GM12878 (cell line): ENCODE results near the gene RNF166. TPM values are rescaled to one million over a fixed set of nuclear protein-coding genes. Genes with fewer than 3 reads are reported as not detected.

Source experiments
- ATAC-seq: fragments of 200-7000 bp; cut with Tn5 transposase; 3 replicates; pipeline ENCODE4 v1.9.1; 2020; ENCODE audit warnings: mild to moderate bottlenecking, moderate library complexity
- BruUV-seq: library from RNA; stranded (reverse); fragments of 400-500 nt; replicated peaks from 2 replicates; lab custom pipeline; 2021; lab: Mats Ljungman, UMichigan
- CTCF ChIA-PET: fragments of 300-600 bp; sonication (Branson Sonifier 250); formaldehyde crosslinking; extraction: SDS; loops from one replicate; lab custom pipeline; 2021; ENCODE audit warnings: inconsistent platforms; lab: Yijun Ruan, JAX
- POLR2A ChIA-PET: fragments of 350-600 bp; formaldehyde crosslinking; extraction: SDS; loops from one replicate; lab custom pipeline; 2021; ENCODE audit warnings: inconsistent platforms; lab: Charles Lee
- RAD21 ChIA-PET: fragments of 300-600 bp; sonication (Branson Sonifier 250); formaldehyde crosslinking; loops from one replicate; lab custom pipeline; 2023; ENCODE audit warnings: antibody characterized with exemption; ENCODE audit not compliant: unreplicated experiment; lab: Charles Lee
- SMC1A ChIA-PET: fragments of 300-600 bp; sonication (Branson Sonifier 250); formaldehyde crosslinking; loops from one replicate; lab custom pipeline; 2023; ENCODE audit not compliant: unreplicated experiment, uncharacterized antibody; lab: Charles Lee
- DNase-seq: peaks from one replicate; pipeline ENCODE4 v3.0.0-alpha.2; 2011; ENCODE audit warnings: low read depth, low spot score
- FAIRE-seq: peaks from 3 replicates; lab custom pipeline; 2011; peaks lifted over from hg19 to GRCh38; lab: Jason Lieb, UNC
- H2AFZ ChIP-seq: 2 replicates; pipeline ENCODE4 v1.6.0; 2011; ENCODE audit warnings: low read depth, low read length, control low read depth; ENCODE audit not compliant: control insufficient read depth
- H3K27ac ChIP-seq: 2 replicates; pipeline ENCODE4 v1.5.1; 2011; ENCODE audit warnings: control low read depth; ENCODE audit not compliant: control insufficient read depth, insufficient read depth
- H3K27me3 ChIP-seq, 2 experiments: replicated peaks in 1 of 2; 2 replicates each; pipeline versions ENCODE4 v1.6.0 to v1.6.1; 2011; ENCODE audit warnings: low read length in 1 of 2; ENCODE audit not compliant: control insufficient read depth in 2 of 2, insufficient read depth in 2 of 2
- H3K36me3 ChIP-seq, 2 experiments: 2 replicates each; pipeline ENCODE4 v1.5.1; 2011; ENCODE audit warnings: low read length in 1 of 2; ENCODE audit not compliant: control insufficient read depth in 2 of 2, insufficient read depth in 2 of 2
- H3K4me1 ChIP-seq: 2 replicates; pipeline ENCODE4 v1.6.1; 2011; ENCODE audit warnings: mild to moderate bottlenecking, low read length, moderate library complexity, mixed read lengths; ENCODE audit not compliant: control insufficient read depth, insufficient read depth
- H3K4me2 ChIP-seq: 2 replicates; pipeline ENCODE4 v1.6.0; 2011; ENCODE audit warnings: control low read depth; ENCODE audit not compliant: control insufficient read depth, insufficient read depth
- H3K4me3 ChIP-seq: fragments of 200-600 bp; sonication (generic); 2 replicates; pipeline ENCODE4 v1.5.1; 2016
- H3K79me2 ChIP-seq: 2 replicates; pipeline ENCODE4 v1.6.0; 2011; ENCODE audit warnings: low read length; ENCODE audit not compliant: control insufficient read depth, insufficient read depth
- H3K9ac ChIP-seq: 2 replicates; pipeline ENCODE4 v1.8.0; 2011; ENCODE audit warnings: low read length, control low read depth, mixed read lengths; ENCODE audit not compliant: control insufficient read depth, insufficient read depth
- H3K9me3 ChIP-seq: replicated peaks from 3 replicates; pipeline ENCODE4 v1.5.1; 2011; ENCODE audit warnings: mild to moderate bottlenecking, low read length; ENCODE audit not compliant: control insufficient read depth, insufficient read depth
- H4K20me1 ChIP-seq: 2 replicates; pipeline ENCODE4 v1.6.0; 2011; ENCODE audit not compliant: control insufficient read depth, insufficient read depth
- TBL1XR1 ChIP-seq: IDR thresholded peaks from 2 replicates; pipeline ENCODE4 v1.6.1; 2012; ENCODE audit warnings: low read depth, low read length, improper control_type of control experiment
- WGBS: methylation state at CpG from one replicate; pipeline ENCODE4 v1.1.6; 2016; ENCODE audit warnings: low lambda C conversion rate; ENCODE audit not compliant: insufficient replicate concordance, insufficient coverage; ENCODE audit errors: missing lambda C conversion rate; 5-methylcytosine and 5-hydroxymethylcytosine counted together
- in situ Hi-C: fragments of 300-500 bp; cut with MboI; formaldehyde crosslinking; loops from 9 replicates; pipeline ENCODE4 v1.14.3; 2018; ENCODE audit warnings: mixed read lengths
- intact Hi-C: fragments of 100-400 bp; cut with micrococcal nuclease; formaldehyde crosslinking; loops from one replicate; pipeline ENCODE4 v1.14.2; 2022; ENCODE audit not compliant: unreplicated experiment
- polyA plus RNA-seq, 11 experiments: library from polyadenylated mRNA; depleted of rRNA in 4 of 11; unstranded in 6 of 11; stranded (reverse) in 5 of 11; fragments of >200 nt; fragmentation: Nextera tagmentation in 4 of 11; fragmentation: Illumina TruSeq in 1 of 11; extraction: Ambion mirVana in 4 of 11; extraction: Trizol in 1 of 11; gene quantifications; 1 replicate in 1 of 11; 2 replicates in 10 of 11; pipeline versions ENCODE4 v1.2.1 to v1.2.3, GENCODE V29; 2011 to 2016; ENCODE audit warnings: inconsistent platforms in 2 of 11, missing spikeins in 2 of 11, low read depth in 1 of 11
- total RNA-seq, 4 experiments: library from RNA; depleted of rRNA in 3 of 4; stranded (reverse); fragments of >200 nt in 3 of 4; fragmentation: Illumina TruSeq in 1 of 4; extraction: Trizol in 1 of 4; gene quantifications; 2 replicates each; pipeline versions ENCODE4 v1.2.1 to v1.2.3, GENCODE V29; 2013 to 2021
- TF ChIP-seq, protein P1 (sequence below), 3 experiments: IDR thresholded peaks in 2 of 3; conservative IDR thresholded peaks in 1 of 3; 2 replicates each; pipeline ENCODE4 v1.5.1; 2011; ENCODE audit warnings: low read depth in 3 of 3, low read length in 3 of 3, mild to moderate bottlenecking in 3 of 3, control low read depth in 2 of 3, moderate library complexity in 2 of 3, inconsistent platforms in 1 of 3, mixed read lengths in 1 of 3; ENCODE audit not compliant: control insufficient read depth in 2 of 3, insufficient read depth in 1 of 3; ENCODE audit errors: extremely low read depth in 1 of 3

The RNF166 gene
- total and polyA plus RNA-seq, 10 of the 15 experiments (the other 5 are each of a cell fraction or from before 2014, with no cell fraction given): 0.48 to 32.8 (median 12.1) TPM

DNA sequence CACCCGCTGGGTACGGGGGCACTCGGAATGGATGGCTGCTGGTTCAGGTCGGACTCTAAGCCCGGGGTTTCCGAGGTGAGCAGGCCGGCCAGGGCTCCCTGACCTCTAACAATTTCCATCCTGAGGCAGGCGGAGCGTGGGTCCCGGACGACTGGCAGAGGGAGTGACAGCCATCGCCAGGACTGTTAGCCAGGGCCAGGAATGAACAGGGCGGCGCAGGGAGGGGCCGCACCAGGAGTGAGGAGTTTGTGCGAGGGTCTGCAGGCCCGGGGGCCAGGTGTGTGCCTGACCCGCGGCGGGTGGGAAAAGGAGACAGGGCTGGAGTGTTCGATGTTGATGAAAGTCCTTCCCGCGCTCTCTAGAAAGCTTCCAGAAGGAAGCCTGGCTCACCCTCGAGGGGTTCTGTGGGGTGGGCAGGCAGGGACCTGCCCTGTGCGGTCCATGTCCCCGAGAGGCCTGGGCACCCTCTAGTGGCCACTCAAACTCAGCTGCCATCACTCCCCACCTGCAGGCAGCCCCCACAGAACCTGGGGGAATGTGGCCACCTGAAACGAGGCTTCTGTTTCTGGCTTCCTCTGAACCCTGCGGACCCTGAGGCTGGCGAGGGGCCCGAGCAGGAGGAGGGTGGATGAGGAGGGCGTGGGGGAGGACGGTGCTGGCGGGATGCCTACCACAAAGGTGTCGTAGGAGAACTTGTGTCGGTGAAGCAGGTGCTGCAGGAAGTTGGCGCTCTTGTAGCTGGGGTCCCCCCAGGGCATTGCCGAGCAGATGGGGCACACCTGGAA is 8.2 kb downstream of the RNF166 start:
- intact Hi-C loops (no loop called here), in situ Hi-C loops (no loop called here)
- peaks cover 0 to 7% of the 10 kb centered on the region in 2 experiments; a peak in 2 of 4 replicates for H3K36me3 ChIP-seq
- H4K20me1 ChIP-seq: no peaks in the 10 kb centered on the region
- H3K27ac ChIP-seq: no peak overlapping the region
- ATAC-seq (no peak), DNase-seq (no peak), FAIRE-seq (no peak)
- WGBS: 83% methylated on average over 35 of the region's 37 CpGs
- CTCF ChIA-PET: interaction anchor here (1.3 kb wide), 1 partner anchor 16 kb away, joined by 3 read pairs; no protein-coding TSS in a partner anchor
- RAD21 ChIA-PET: no interaction called here
- peaks cover 33% of the 10 kb centered on the region for H3K4me1 ChIP-seq
- no peak overlapping the region for H2AFZ ChIP-seq
- H3K4me3 ChIP-seq: no peak overlapping the region
- H3K4me2 ChIP-seq: no peak overlapping the region
- no peaks in the 10 kb centered on the region for H3K9me3 ChIP-seq
- H3K27me3 ChIP-seq: no peaks in the 10 kb centered on the region
- peaks cover 17% of the 10 kb centered on the region for H3K79me2 ChIP-seq
- SMC1A ChIA-PET: no interaction called here
- no peak overlapping the region for H3K9ac ChIP-seq
- TF ChIP-seq, protein P1, sequence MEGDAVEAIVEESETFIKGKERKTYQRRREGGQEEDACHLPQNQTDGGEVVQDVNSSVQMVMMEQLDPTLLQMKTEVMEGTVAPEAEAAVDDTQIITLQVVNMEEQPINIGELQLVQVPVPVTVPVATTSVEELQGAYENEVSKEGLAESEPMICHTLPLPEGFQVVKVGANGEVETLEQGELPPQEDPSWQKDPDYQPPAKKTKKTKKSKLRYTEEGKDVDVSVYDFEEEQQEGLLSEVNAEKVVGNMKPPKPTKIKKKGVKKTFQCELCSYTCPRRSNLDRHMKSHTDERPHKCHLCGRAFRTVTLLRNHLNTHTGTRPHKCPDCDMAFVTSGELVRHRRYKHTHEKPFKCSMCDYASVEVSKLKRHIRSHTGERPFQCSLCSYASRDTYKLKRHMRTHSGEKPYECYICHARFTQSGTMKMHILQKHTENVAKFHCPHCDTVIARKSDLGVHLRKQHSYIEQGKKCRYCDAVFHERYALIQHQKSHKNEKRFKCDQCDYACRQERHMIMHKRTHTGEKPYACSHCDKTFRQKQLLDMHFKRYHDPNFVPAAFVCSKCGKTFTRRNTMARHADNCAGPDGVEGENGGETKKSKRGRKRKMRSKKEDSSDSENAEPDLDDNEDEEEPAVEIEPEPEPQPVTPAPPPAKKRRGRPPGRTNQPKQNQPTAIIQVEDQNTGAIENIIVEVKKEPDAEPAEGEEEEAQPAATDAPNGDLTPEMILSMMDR (IDR thresholded peaks at IDR 0.05 in 2 of 3, conservative IDR thresholded peaks at IDR 0.05 in 1 of 3; ENCODE audit: control insufficient read depth in 2 of 3, extremely low read depth in 1 of 3, insufficient read depth in 1 of 3, low read depth in 3 of 3, low read length in 3 of 3): peak in 2 of 3 experiments; percentile 20 to 36; a peak in 4 of 6 replicates
- no peak for TF ChIP-seq TBL1XR1
- POLR2A ChIA-PET: interaction anchor here (0.6 kb wide), 1 partner anchor 11 kb away, joined by 4 read pairs; no protein-coding TSS in a partner anchor
- no TSS peak for BruUV-seq
